Epithelial cell of alveolus of lung (primary cell): ENCODE data around the gene SRGAP3. TPM values are rescaled to one million over a fixed set of nuclear protein-coding genes. Genes with fewer than 3 reads are reported as not detected.

ENCODE experiments used
- total RNA-seq: library from RNA; depleted of rRNA; stranded (reverse); fragments of >200 nt; gene quantifications from 2 replicates; pipeline ENCODE4 v1.2.1, GENCODE V29; 2015

SRGAP3 gene
- 2.2 and 2.5 TPM in 2 replicates for total RNA-seq

GRCh38 chr3:9249273-9250192 lies at the start of gene SRGAP3:
TSS of gene SRGAP3 (minus strand) at chr3:9249646. CDS start at chr3:9248951, 695 bp downstream.

DNA sequence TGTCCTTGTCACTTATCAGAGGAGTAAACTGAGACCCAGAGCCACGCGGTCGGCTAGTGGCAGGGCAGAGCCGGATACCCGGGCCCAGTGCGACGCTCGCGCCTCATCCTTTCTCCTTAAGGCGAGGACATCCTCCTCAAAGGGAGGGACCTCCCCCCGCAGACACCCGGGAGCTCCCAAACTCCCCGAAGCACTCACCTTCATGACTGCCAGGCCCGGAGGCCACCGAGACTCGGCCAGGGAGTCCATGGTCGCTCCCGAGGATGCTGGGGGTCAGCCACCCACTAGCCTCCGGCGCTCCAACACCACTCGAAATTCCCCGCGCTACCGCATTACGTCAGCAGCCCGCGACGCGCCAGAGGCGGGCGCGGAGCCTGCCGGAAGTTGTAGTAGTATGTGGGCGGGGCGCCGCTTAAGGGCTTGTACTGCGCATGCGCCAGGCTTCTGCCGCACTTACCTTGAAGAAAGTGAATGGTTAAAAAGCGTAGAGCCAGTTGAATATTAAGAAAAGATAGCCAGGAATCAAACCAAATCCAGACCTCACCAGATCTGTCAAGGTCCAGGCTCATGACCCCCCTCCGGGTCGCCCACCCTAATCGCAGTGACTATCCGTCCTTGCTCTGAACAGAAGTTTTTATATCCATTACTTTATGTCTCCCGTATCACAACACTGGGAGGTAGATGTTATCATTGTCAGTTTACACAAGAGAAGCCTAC lies 286.2 kb downstream of the SRGAP3 start, which contains the start of gene RAD18:
Gene RAD18 (minus strand): TSS at position 336 of the 717 bp plus-strand sequence. CDS start 87 bp downstream, at position 249.

Other genes with a start within 250 kb of the SRGAP3 start
- 33.6 and 41.0 TPM in 2 replicates for gene THUMPD3, start 113.4 kb upstream of the SRGAP3 start, total RNA-seq
- 52.2 and 99.8 TPM in 2 replicates for gene SETD5, start 148.0 kb upstream of the SRGAP3 start, total RNA-seq